ENCODE results near the gene ENAH. TPM values are rescaled to one million over a fixed set of nuclear protein-coding genes. Genes with fewer than 3 reads are reported as not detected.

The ENAH gene
- total RNA-seq, 4 donors from 2014 or later, result 198 to 229 (median 201) TPM

- intact Hi-C loops (cut with DNase I), result no loop called here
- Histone ChIP-seq H3K4me3 (peak overlapping the region in 1 of 4 donors; percentile 39), H3K9me3 (no peaks in the 10 kb centered on the region), H3K4me1 (peaks cover 31 to 60% (median 48%) of the 10 kb centered on the region in 4 donors), H3K27me3 (no peaks in the 10 kb centered on the region), H3K27ac (replicated peaks in 1 of 4) (peak overlapping the region; percentile 40 to 72 (median 64)), H3K36me3 (no peaks in the 10 kb centered on the region)
- DNase-seq (ENCODE audit: extremely low spot score), result no peak
- TF ChIP-seq CTCF (IDR thresholded peaks at IDR 0.05), result no peak
- no peak for TF ChIP-seq POLR2A (IDR thresholded peaks at IDR 0.05; ENCODE audit: low read depth)
- TF ChIP-seq EP300 (IDR thresholded peaks at IDR 0.05), result no peak
- TF ChIP-seq POLR2AphosphoS5 (IDR thresholded peaks at IDR 0.05), result no peak
- WGBS, result 80% methylated on average over 9 of the region's 10 CpGs
Measured at GRCh38 chr1:225468270-225469020, 184.5 kb downstream of the ENAH start.

DNA sequence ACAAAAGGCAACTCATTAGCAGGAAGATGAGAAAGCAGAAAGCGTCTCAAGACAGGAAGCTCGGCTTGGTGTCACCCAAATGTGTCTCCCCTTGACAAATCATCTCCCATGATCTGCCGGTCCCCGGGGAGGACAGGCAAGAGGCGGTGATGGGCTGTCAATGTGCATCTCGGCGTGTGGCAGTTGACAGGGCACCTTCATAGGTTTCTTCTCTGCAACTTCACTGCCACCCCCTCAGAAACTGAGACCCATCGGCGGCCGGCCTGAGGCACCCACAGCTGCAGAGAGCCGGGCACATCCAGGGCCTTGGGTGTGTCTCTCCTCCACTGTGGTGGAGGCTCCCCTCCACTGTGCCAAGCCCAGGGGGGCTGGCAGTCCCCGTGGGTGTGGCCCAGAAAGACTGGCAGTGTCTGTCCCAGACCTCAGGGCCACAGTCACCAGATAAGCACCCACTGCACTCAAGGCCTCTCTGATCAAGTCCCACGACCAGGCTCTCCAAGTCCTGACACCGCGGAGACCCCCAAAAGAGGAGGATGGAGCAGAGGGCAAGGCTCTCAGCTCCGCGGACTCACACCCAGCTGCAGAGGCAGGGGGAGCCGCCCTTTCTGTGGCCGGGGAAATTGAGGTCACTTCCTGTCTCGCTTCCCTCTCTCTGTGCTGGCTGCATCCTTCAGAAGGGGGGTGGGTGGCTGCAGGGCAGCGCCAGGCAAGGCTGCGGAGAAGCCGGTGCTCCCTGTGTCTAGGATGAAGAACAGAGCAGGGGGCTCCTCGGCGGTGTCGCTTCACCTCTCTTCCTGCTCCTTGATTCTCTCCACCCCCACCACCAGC, 185.5 kb downstream of the ENAH start:
- TF ChIP-seq POLR2A (IDR thresholded peaks at IDR 0.05; ENCODE audit: low read depth) (no peak), POLR2AphosphoS5 (IDR thresholded peaks at IDR 0.05) (peak; percentile 48 to 64)
- intact Hi-C loops (cut with DNase I), result no loop called here
- H3K27ac ChIP-seq (replicated peaks in 1 of 4), result peak overlapping the region; percentile 59 to 73 (median 71)

GRCh38 chr1:225466848-225467192, 186.1 kb downstream of the ENAH start:
- H3K9me3 ChIP-seq, result no peaks in the 10 kb centered on the region
- DNase-seq (ENCODE audit: extremely low spot score), result no peak
- 100% methylated on average over 4 of the region's 4 CpGs for WGBS
- H3K4me1 ChIP-seq, result peaks cover 45 to 70% (median 60%) of the 10 kb centered on the region in 4 donors
- H3K27ac ChIP-seq (replicated peaks in 1 of 4), result peak overlapping the region in 3 of 4 donors; percentile 59 to 73 (median 70)
- TF ChIP-seq POLR2A (IDR thresholded peaks at IDR 0.05; ENCODE audit: low read depth) (no peak), POLR2AphosphoS5 (IDR thresholded peaks at IDR 0.05) (no peak), CTCF (IDR thresholded peaks at IDR 0.05) (no peak), EP300 (IDR thresholded peaks at IDR 0.05) (no peak)
- H3K36me3 ChIP-seq, result no peaks in the 10 kb centered on the region
- H3K4me3 ChIP-seq, result no peak overlapping the region
- intact Hi-C loops (cut with DNase I), result no loop called here
- H3K27me3 ChIP-seq, result no peaks in the 10 kb centered on the region

More for the DNA sequence above, 185.5 kb downstream of the ENAH start:
- 70% methylated on average over 4 of the region's 26 CpGs for WGBS
- H3K27me3 ChIP-seq, result no peaks in the 10 kb centered on the region
- H3K36me3 ChIP-seq, result no peaks in the 10 kb centered on the region
- no peaks in the 10 kb centered on the region for H3K9me3 ChIP-seq
- H3K4me1 ChIP-seq, result peaks cover 41 to 64% (median 55%) of the 10 kb centered on the region in 4 donors
- H3K4me3 ChIP-seq, result peak overlapping the region; percentile 37 to 53 (median 38)
- DNase-seq (ENCODE audit: extremely low spot score), result no peak

GRCh38 chr1:225465793-225466517, 187.0 kb downstream of the ENAH start:
- 88% methylated on average over 20 of the region's 26 CpGs for WGBS
- DNase-seq (ENCODE audit: extremely low spot score), result no peak
- no peaks in the 10 kb centered on the region for H3K27me3 ChIP-seq
- H3K9me3 ChIP-seq, result no peaks in the 10 kb centered on the region
- no peaks in the 10 kb centered on the region for H3K36me3 ChIP-seq
- intact Hi-C loops (cut with DNase I), result no loop called here
- no peak overlapping the region for H3K4me3 ChIP-seq
- H3K4me1 ChIP-seq, result peaks cover 52 to 74% (median 68%) of the 10 kb centered on the region in 4 donors
- peak overlapping the region in 3 of 4 donors; percentile 51 to 55 (median 51) for H3K27ac ChIP-seq (replicated peaks in 1 of 4)
- TF ChIP-seq POLR2AphosphoS5 (IDR thresholded peaks at IDR 0.05), result no peak
- no peak for TF ChIP-seq CTCF (IDR thresholded peaks at IDR 0.05)
- no peak for TF ChIP-seq POLR2A (IDR thresholded peaks at IDR 0.05; ENCODE audit: low read depth)
- no peak for TF ChIP-seq EP300 (IDR thresholded peaks at IDR 0.05)
